Activated CD4-positive, alpha-beta memory T cell treated with anti-CD3 and anti-CD28 coated beads for 36 hours (primary cell): ENCODE data around the gene CCDC89. TPM values are rescaled to one million over a fixed set of nuclear protein-coding genes. Genes with fewer than 3 reads are reported as not detected.
"Not testable (repeated sequence)": the region's sequence is repeated elsewhere in the genome, so short reads cannot be mapped to it uniquely, and the experiment has no call there.

ENCODE experiments used
- CTCF ChIA-PET: fragments of 350-600 bp; sonication (Branson Sonifier 250); formaldehyde crosslinking; loops from one replicate; lab custom pipeline; 2021; ENCODE audit warnings: antibody characterized with exemption, inconsistent platforms; lab: Charles Lee
- POLR2A ChIA-PET: fragments of 350-600 bp; sonication (Branson Sonifier 250); formaldehyde crosslinking; loops from one replicate; lab custom pipeline; 2021; ENCODE audit warnings: antibody characterized with exemption; lab: Charles Lee
- DNase-seq: peaks from one replicate; pipeline ENCODE4 v3.0.0-alpha.2; 2020
- H3K27ac Mint-ChIP-seq: one replicate; pipeline ENCODE4 v1.8.0; 2021; ENCODE audit warnings: mixed read lengths
- H3K27me3 Mint-ChIP-seq: one replicate; pipeline ENCODE4 v1.8.0; 2021; ENCODE audit warnings: mixed read lengths
- H3K36me3 Mint-ChIP-seq: one replicate; pipeline ENCODE4 v1.8.0; 2021; ENCODE audit warnings: mixed read lengths
- H3K4me1 Mint-ChIP-seq: one replicate; pipeline ENCODE4 v1.8.0; 2021; ENCODE audit warnings: low read depth, mixed read lengths
- H3K4me3 Mint-ChIP-seq: one replicate; pipeline ENCODE4 v1.8.0; 2021; ENCODE audit warnings: mild to moderate bottlenecking, mixed read lengths
- H3K9me3 Mint-ChIP-seq: one replicate; pipeline ENCODE4 v1.8.0; 2021; ENCODE audit warnings: mixed read lengths
- intact Hi-C: fragments of 100-400 bp; cut with micrococcal nuclease; formaldehyde crosslinking; loops from one replicate; pipeline ENCODE4 v1.15.1; 2023
- total RNA-seq, 2 experiments: library from RNA; stranded (reverse); gene quantifications; one replicate each; pipeline ENCODE4 v1.2.3, GENCODE V29; 2021

CCDC89 gene
- total RNA-seq, 2 experiments from 2014 or later = not detected

DNA sequence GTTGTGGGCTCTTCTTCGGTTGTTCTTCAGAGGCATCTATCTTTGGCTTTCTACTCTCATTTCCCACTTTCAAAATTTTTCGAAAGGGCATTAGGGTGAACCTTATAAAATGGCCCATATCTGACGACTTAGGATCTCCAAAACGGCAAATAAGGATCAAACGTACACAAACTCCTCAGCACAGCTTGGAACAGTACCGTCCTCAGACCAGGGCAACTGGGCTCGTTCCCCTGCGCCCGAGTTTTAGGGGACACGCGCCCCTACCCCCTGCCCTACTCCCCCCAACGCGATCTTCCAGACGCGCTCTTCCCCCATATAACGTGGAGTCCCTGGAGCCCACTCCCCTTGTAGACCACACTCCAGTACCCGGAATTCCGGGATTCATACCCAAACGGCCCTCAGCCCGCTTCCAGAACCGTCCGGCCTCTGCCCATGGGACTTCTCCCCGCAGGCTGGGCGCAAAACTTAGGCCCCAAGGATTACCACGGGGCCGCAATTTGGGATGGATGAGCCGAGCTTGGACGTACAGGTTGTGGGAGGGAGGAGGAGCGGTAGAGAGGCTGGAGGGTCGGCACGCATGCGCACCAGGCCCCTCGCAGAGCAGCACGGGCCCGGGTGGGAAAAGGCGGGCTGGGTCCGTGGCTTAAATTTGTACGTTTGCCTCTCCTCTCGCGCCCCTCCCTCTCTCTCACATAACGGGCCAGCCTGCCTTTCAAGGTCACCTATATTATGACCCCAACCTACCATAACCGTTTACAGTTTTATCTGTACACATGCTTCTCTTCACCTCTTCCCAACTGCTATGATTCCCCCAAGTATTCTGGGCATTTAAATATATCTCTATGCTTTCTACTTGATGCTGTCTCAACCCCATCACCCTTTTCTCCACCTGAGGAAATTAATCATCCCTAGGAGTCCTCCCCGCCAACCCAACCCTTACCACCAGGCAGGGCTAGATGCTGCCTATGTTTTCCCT, 3.4 kb downstream of the CCDC89 start:
- ChIA-PET POLR2A (no interaction called here), CTCF (interaction anchor here (1.7 kb wide), 1 partner anchor 12 kb away, joined by 3 read pairs; no protein-coding TSS in a partner anchor)
- Mint-ChIP-seq H3K4me3 (peak overlapping the region; percentile 64), H3K27ac (peak overlapping the region; percentile 12), H3K27me3 (peaks cover 2% of the 10 kb centered on the region), H3K9me3 (no peaks in the 10 kb centered on the region), H3K4me1 (peaks cover 4% of the 10 kb centered on the region), H3K36me3 (no peaks in the 10 kb centered on the region)
- peak; percentile 75 for DNase-seq
- intact Hi-C loops = no loop called here

DNA sequence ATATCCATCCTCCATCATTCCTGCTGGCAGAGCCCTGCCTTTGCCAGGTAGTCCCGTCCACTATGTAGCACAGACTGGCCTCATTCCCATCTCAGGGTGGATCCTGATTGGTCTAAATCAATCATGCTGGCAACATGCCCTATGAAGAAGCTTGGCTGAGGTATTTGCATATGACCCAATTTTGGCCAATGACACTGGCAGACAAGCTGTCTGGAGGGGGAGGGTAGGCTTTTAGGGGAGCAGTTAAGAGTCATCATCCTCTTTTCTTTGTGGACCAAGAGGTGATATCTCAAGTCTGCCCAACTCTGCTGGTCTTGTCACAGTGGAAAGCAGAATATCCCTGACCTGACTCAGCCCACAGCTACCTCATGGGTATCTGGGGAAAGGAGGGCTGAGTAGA, 5.1 kb downstream of the CCDC89 start:
- DNase-seq = peak; percentile 18
- no peak overlapping the region for H3K4me3 Mint-ChIP-seq

GRCh38 chr11:85679576-85679975, 6.4 kb downstream of the CCDC89 start:
- CTCF ChIA-PET = interaction anchor here (0.7 kb wide), 1 partner anchor 23 kb away, joined by 3 read pairs; no protein-coding TSS in a partner anchor
- POLR2A ChIA-PET = interaction anchor here (1.4 kb wide), 1 partner anchor 14 kb away, joined by 3 read pairs; no protein-coding TSS in a partner anchor

More for the DNA sequence above, 5.1 kb downstream of the CCDC89 start:
- H3K27ac Mint-ChIP-seq = no peak overlapping the region
- peaks cover 4% of the 10 kb centered on the region for H3K4me1 Mint-ChIP-seq
- intact Hi-C loops = no loop called here
- no peaks in the 10 kb centered on the region for H3K36me3 Mint-ChIP-seq
- ChIA-PET POLR2A (interaction anchor here (0.7 to 1.4 kb wide), 2 partner anchors 11 to 16 kb away, joined by 3 read pairs; no protein-coding TSS in a partner anchor), CTCF (interaction anchor here (0.6 to 0.8 kb wide), 3 partner anchors 10 to 34 kb away, joined by 3 read pairs; partner anchors contain the start of gene TMEM126A)
- no peaks in the 10 kb centered on the region for H3K9me3 Mint-ChIP-seq
- H3K27me3 Mint-ChIP-seq = peaks cover 2% of the 10 kb centered on the region

DNA sequence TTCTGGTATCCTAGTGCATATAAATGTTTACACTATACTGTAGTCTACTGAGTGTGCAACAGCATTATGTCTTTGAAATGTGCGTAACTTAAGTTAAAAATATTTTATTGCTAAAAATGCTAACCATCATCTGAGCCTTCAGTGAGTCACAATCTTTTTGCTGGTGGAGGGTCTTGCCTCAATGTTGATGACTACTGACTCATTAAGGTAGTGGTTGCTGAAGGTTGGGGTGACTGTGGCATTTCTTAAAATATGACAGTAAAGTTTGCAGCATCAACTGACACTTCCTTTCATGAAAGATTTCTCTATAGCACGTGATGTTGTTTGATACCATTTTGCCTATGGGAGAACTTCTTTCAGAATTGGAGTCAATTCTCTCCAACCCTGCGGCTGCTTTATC, 12.6 kb downstream of the CCDC89 start:
- no peaks in the 10 kb centered on the region for H3K36me3 Mint-ChIP-seq
- no peaks in the 10 kb centered on the region for H3K9me3 Mint-ChIP-seq
- intact Hi-C loops = no loop called here
- H3K27ac Mint-ChIP-seq = no peak overlapping the region
- no peak for DNase-seq
- no peaks in the 10 kb centered on the region for H3K4me1 Mint-ChIP-seq
- peaks cover 3% of the 10 kb centered on the region for H3K27me3 Mint-ChIP-seq
- ChIA-PET POLR2A (no interaction called here), CTCF (no interaction called here)
- H3K4me3 Mint-ChIP-seq = no peak overlapping the region

More at GRCh38 chr11:85679576-85679975, 6.4 kb downstream of the CCDC89 start:
- no peak overlapping the region for H3K4me3 Mint-ChIP-seq
- H3K9me3 Mint-ChIP-seq = no peaks in the 10 kb centered on the region
- no peaks in the 10 kb centered on the region for H3K36me3 Mint-ChIP-seq
- H3K4me1 Mint-ChIP-seq = peaks cover 4% of the 10 kb centered on the region
- intact Hi-C loops = no loop called here
- H3K27me3 Mint-ChIP-seq = peaks cover 2% of the 10 kb centered on the region
- H3K27ac Mint-ChIP-seq = no peak overlapping the region
- no peak for DNase-seq

- Mint-ChIP-seq H3K9me3 (no peaks in the 10 kb centered on the region), H3K27ac (no peak overlapping the region), H3K36me3 (no peaks in the 10 kb centered on the region), H3K4me1 (no peaks in the 10 kb centered on the region), H3K4me3 (no peak overlapping the region), H3K27me3 (peaks cover 3% of the 10 kb centered on the region)
- intact Hi-C loops = no loop called here
- ChIA-PET CTCF (no interaction called here), POLR2A (no interaction called here)
- DNase-seq = no peak
Observed at GRCh38 chr11:85672105-85672902, 13.7 kb downstream of the CCDC89 start.

DNA sequence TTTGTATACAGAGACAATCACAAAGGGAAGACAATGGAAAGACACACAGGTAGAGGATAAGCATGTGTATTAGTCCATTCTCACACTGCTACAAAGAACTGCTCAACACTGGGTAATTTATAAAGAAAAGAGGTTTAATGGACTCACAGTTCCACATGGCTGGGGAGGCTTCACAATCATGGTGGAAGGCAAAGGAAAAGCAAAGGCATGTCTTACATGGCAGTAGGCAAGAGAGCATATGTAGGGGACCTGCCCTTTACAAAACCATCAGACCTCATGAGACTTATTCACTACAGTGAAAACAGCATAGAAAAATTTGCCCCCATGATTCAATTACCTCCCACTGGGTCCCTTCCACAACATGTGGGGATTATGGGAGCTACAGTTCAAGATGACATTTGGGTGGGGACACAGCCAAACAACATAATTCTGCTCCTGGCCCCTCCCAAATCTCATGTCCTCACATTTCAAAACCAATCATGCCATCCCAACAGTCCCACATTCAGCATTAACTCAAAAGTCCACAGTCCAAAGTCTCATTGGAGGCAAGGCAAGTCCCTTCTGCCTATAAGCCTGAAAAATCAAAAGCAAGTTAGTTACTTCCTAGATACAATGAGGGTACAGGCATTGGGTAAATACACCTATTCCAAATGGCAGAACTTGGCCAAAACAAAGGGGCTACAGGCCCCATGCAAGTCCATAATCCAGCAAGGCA, 14.9 kb downstream of the CCDC89 start:
- H3K27ac Mint-ChIP-seq, H3K4me3 Mint-ChIP-seq, H3K4me1 Mint-ChIP-seq, CTCF ChIA-PET, H3K27me3 Mint-ChIP-seq, H3K36me3 Mint-ChIP-seq, POLR2A ChIA-PET, intact Hi-C loops, H3K9me3 Mint-ChIP-seq, DNase-seq: not testable (repeated sequence)

DNA sequence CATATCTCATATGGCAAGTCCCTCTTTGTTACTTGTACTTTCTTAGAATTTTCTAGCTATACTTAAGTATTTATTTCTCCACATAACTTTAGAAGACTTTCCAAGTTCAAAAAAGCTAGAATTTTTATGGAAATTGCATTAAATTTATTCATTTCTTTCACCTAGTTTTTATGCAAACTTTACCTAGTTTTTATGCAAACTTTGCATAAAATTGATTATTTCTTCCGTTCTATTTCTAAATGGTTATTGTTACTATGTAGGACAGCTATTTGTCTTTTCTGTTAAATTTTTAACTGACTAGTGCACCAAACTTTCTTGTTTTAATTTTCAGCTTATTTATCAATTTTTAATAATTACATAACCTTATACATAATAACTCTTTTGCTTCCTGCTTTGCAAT, 17.8 kb downstream of the CCDC89 start:
- DNase-seq = no peak
- intact Hi-C loops = loop anchor here (10.0 kb wide), 1 partner anchor 157 kb away; no protein-coding TSS in a partner anchor
- no peak overlapping the region for H3K27ac Mint-ChIP-seq
- H3K27me3 Mint-ChIP-seq = peaks cover 3% of the 10 kb centered on the region
- peaks cover 11% of the 10 kb centered on the region for H3K36me3 Mint-ChIP-seq
- POLR2A ChIA-PET = no interaction called here
- H3K4me3 Mint-ChIP-seq = no peak overlapping the region
- CTCF ChIA-PET = interaction anchor here (0.5 to 1.5 kb wide), 3 partner anchors 8 to 187 kb away, joined by 3 to 5 read pairs (median 4); partner anchors contain the start of gene CCDC83
- H3K9me3 Mint-ChIP-seq = no peaks in the 10 kb centered on the region
- H3K4me1 Mint-ChIP-seq = peaks cover 10% of the 10 kb centered on the region

- H3K4me3 Mint-ChIP-seq = no peak overlapping the region
- ChIA-PET POLR2A (no interaction called here), CTCF (interaction anchor here (0.8 kb wide), 1 partner anchor 188 kb away, joined by 3 read pairs; no protein-coding TSS in a partner anchor)
- H3K36me3 Mint-ChIP-seq = peaks cover 21% of the 10 kb centered on the region
- H3K4me1 Mint-ChIP-seq = peaks cover 11% of the 10 kb centered on the region
- H3K9me3 Mint-ChIP-seq = no peaks in the 10 kb centered on the region
- DNase-seq = no peak
- no peaks in the 10 kb centered on the region for H3K27me3 Mint-ChIP-seq
- intact Hi-C loops = loop anchor here (10.0 kb wide), 1 partner anchor 158 kb away; no protein-coding TSS in a partner anchor
- H3K27ac Mint-ChIP-seq = no peak overlapping the region
Observed at GRCh38 chr11:85666687-85667086, 19.3 kb downstream of the CCDC89 start.

DNA sequence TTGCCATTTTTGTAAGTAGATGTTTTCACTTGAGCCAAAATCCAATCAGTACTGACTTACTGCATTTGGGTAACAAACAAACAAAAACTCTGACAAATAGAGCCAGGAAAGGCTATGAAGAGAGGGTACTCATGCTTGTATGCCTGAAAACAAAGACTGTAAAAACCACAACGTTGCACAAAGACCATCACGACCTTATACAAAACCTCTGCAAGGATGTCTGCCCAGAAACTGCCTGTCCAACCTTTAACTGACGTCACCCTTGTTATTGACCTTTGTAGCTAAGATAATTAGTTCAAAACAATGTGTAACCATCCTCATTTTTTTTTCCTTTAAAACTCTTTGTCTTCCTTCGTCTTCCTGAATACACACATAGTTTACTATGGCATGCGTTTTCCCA, 20.3 kb downstream of the CCDC89 start:
- intact Hi-C loops = loop anchor here (1.0 to 10.0 kb wide), 7 partner anchors 17 to 580 kb away; partner anchors contain the start of gene TMEM126B
- peaks cover 29% of the 10 kb centered on the region for H3K36me3 Mint-ChIP-seq
- no peaks in the 10 kb centered on the region for H3K9me3 Mint-ChIP-seq
- peak overlapping the region; percentile 99 for H3K27ac Mint-ChIP-seq
- no peaks in the 10 kb centered on the region for H3K27me3 Mint-ChIP-seq
- H3K4me1 Mint-ChIP-seq = peaks cover 19% of the 10 kb centered on the region
- no peak for DNase-seq
- peak overlapping the region; percentile 99 for H3K4me3 Mint-ChIP-seq
- ChIA-PET CTCF (interaction anchor here (0.8 kb wide), 1 partner anchor 189 kb away, joined by 3 read pairs; no protein-coding TSS in a partner anchor), POLR2A (no interaction called here)

DNA sequence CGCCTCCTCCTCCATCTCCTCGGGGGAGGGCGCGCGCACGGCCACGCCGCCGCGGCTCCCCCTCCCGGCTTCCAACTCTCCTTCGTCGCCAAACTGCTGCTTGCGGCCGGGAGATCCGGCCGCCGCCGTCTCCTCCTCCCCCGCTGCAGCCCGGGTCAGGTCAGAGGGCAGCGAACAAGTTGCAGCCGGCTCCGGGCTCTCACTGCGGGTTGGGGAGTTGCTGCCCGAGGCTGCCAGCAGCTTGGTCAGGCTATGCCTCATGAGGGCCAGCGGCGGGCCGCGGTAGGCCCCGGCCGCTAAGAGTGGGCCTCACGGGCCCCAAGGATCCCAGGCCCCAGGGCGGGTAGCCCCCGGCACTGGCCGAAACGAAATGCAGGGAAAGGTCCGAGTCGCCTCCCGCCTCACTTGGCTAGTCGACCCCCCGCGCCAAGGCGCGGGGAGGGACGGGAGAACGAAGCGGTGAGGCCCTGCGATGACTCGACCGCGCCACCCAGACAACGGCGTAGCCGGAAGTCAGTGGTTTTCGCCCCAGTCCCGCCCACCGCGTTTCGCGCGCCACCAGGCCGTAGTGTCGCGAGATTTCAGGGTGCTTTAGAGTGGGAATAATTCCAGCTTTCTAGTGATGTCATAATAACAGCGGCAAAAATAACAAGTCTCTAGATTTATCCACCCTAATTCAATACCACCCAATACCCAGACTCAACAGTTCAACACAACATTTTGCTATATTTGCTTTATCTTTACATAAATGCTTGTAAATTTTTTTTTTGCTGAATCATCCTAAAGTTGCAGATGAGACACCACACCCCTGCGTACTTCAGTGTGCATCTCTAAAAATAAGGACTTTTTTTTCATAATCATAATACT, 21.1 kb downstream of the CCDC89 start, which contains the start of gene CREBZF:
Gene CREBZF (minus strand): TSS at position 515 of the 867 bp plus-strand sequence. CDS start 254 bp downstream, at position 261.
- Mint-ChIP-seq H3K36me3 (peaks cover 37% of the 10 kb centered on the region), H3K4me1 (peaks cover 28% of the 10 kb centered on the region), H3K27ac (peak within 1 kb of the TSS; percentile 99), H3K27me3 (no peaks in the 10 kb centered on the region), H3K9me3 (no peaks in the 10 kb centered on the region), H3K4me3 (peak within 1 kb of the TSS; percentile 99)
- peak; percentile 97 for DNase-seq
- ChIA-PET POLR2A (interaction anchor here (0.6 to 2.6 kb wide), 6 partner anchors 15 to 555 kb away, joined by 3 to 38 read pairs (median 3); partner anchors contain the start of genes TMEM126A and TMEM126B), CTCF (interaction anchor here (0.6 to 2.6 kb wide), 7 partner anchors 17 to 190 kb away, joined by 3 to 13 read pairs (median 4); partner anchors contain the start of genes DLG2, TMEM126A and TMEM126B)
- intact Hi-C loops = loop anchor here (1.0 to 10.0 kb wide), 9 partner anchors 17 to 637 kb away; partner anchors contain the start of genes HIKESHI, PICALM and TMEM126B
